ENCODE data around the gene PLCD1.

PLCD1 gene

GRCh38 chr3:38016410-38016809, 13.0 kb downstream of the PLCD1 start:
- DNase-seq = no peak

- no peak for DNase-seq
Measured at GRCh38 chr3:38015984-38016383, 13.5 kb downstream of the PLCD1 start.

- no peak for DNase-seq
Measured at GRCh38 chr3:38015485-38015884, 14.0 kb downstream of the PLCD1 start.

GRCh38 chr3:38011111-38011510, 18.3 kb downstream of the PLCD1 start:
- no peak for DNase-seq

GRCh38 chr3:38009807-38010591, 19.4 kb downstream of the PLCD1 start:
- no peak for DNase-seq

GRCh38 chr3:38008971-38009580, 20.4 kb downstream of the PLCD1 start:
- no peak for DNase-seq

GRCh38 chr3:38008191-38008701, 21.2 kb downstream of the PLCD1 start:
- no peak for DNase-seq

- no peak for DNase-seq
Measured at GRCh38 chr3:38007754-38008090, 21.7 kb downstream of the PLCD1 start.

- DNase-seq = no peak
Measured at GRCh38 chr3:38006445-38006995, 22.9 kb downstream of the PLCD1 start.

- DNase-seq = no peak
Measured at GRCh38 chr3:38006031-38006430, 23.4 kb downstream of the PLCD1 start.

GRCh38 chr3:38005076-38006020, 24.1 kb downstream of the PLCD1 start:
- DNase-seq = no peak

- DNase-seq = no peak
Measured at GRCh38 chr3:38004415-38005075, 24.9 kb downstream of the PLCD1 start.

- no peak for DNase-seq
Measured at GRCh38 chr3:38003817-38004414, 25.5 kb downstream of the PLCD1 start.

GRCh38 chr3:38003371-38003816, 26.0 kb downstream of the PLCD1 start:
- no peak for DNase-seq

- no peak for DNase-seq
Measured at GRCh38 chr3:38002940-38003339, 26.5 kb downstream of the PLCD1 start.

- DNase-seq = no peak
Measured at GRCh38 chr3:38002291-38002876, 27.1 kb downstream of the PLCD1 start.

- no peak for DNase-seq
Measured at GRCh38 chr3:38001456-38002081, 27.9 kb downstream of the PLCD1 start.

GRCh38 chr3:38000965-38001455, 28.4 kb downstream of the PLCD1 start:
- DNase-seq = no peak

- no peak for DNase-seq
Measured at GRCh38 chr3:38000242-38000916, 29.1 kb downstream of the PLCD1 start.

GRCh38 chr3:37999836-38000235, 29.6 kb downstream of the PLCD1 start:
- no peak for DNase-seq

Data from SIG-M5 (cell line).